ENCODE results near the gene BICC1. TPM values are rescaled to one million over a fixed set of nuclear protein-coding genes. Genes with fewer than 3 reads are reported as not detected.

BICC1 gene
- total and polyA plus RNA-seq, 2 experiments from 2014 or later = 6.4 to 13.2 TPM

GRCh38 chr10:58754469-58755339, 242.0 kb downstream of the BICC1 start:
- Histone ChIP-seq H3K4me1 (ENCODE audit: low read depth) (peaks cover 16% of the 10 kb centered on the region), H3K4me3 (no peak overlapping the region), H3K27ac (no peak overlapping the region), H3K9me3 (ENCODE audit: low read depth) (no peaks in the 10 kb centered on the region), H3K36me3 (no peaks in the 10 kb centered on the region), H3K27me3 (no peaks in the 10 kb centered on the region)
- TF ChIP-seq, protein P1, sequence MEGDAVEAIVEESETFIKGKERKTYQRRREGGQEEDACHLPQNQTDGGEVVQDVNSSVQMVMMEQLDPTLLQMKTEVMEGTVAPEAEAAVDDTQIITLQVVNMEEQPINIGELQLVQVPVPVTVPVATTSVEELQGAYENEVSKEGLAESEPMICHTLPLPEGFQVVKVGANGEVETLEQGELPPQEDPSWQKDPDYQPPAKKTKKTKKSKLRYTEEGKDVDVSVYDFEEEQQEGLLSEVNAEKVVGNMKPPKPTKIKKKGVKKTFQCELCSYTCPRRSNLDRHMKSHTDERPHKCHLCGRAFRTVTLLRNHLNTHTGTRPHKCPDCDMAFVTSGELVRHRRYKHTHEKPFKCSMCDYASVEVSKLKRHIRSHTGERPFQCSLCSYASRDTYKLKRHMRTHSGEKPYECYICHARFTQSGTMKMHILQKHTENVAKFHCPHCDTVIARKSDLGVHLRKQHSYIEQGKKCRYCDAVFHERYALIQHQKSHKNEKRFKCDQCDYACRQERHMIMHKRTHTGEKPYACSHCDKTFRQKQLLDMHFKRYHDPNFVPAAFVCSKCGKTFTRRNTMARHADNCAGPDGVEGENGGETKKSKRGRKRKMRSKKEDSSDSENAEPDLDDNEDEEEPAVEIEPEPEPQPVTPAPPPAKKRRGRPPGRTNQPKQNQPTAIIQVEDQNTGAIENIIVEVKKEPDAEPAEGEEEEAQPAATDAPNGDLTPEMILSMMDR (IDR thresholded peaks at IDR 0.05; ENCODE audit: low read depth, low read length) = no peak
- no peak for DNase-seq (ENCODE audit: low read depth in 1 of 2, low spot score in 1 of 2)

GRCh38 chr10:58755340-58755610, 242.6 kb downstream of the BICC1 start:
- DNase-seq (ENCODE audit: low read depth in 1 of 2, low spot score in 1 of 2) = no peak
- Histone ChIP-seq H3K36me3 (no peaks in the 10 kb centered on the region), H3K9me3 (ENCODE audit: low read depth) (no peaks in the 10 kb centered on the region), H3K4me1 (ENCODE audit: low read depth) (peaks cover 16% of the 10 kb centered on the region), H3K4me3 (no peak overlapping the region), H3K27ac (no peak overlapping the region), H3K27me3 (no peaks in the 10 kb centered on the region)
- TF ChIP-seq, protein P1 (IDR thresholded peaks at IDR 0.05; ENCODE audit: low read depth, low read length) = no peak

DNA sequence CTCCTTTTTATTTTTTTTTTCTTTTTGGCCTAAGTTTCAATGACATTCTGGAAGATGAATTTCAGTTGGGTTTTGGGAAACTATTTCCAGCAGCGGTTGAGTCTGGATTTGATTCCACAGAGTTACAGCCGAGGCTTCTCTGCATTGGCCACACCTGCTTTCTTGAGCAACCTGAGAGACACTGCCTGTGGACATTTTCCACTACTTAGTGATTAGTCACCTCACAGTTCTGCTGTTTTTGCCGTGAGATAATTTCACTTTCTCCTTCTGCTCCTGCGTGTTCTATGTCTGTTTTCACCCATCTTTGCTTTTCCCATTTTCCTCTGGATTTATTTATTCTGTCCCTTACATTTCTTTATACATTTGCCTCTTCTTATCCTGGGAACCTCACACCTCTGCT, 243.0 kb downstream of the BICC1 start:
- TF ChIP-seq, protein P1 (IDR thresholded peaks at IDR 0.05; ENCODE audit: low read depth, low read length) = no peak
- Histone ChIP-seq H3K36me3 (no peaks in the 10 kb centered on the region), H3K27me3 (no peaks in the 10 kb centered on the region), H3K9me3 (ENCODE audit: low read depth) (no peaks in the 10 kb centered on the region), H3K4me3 (no peak overlapping the region), H3K4me1 (ENCODE audit: low read depth) (peaks cover 16% of the 10 kb centered on the region), H3K27ac (no peak overlapping the region)
- peak in 1 of 2 donors; percentile 66 for DNase-seq (ENCODE audit: low read depth in 1 of 2, low spot score in 1 of 2)

GRCh38 chr10:58756130-58756719, 243.6 kb downstream of the BICC1 start:
- no peaks in the 10 kb centered on the region for H3K36me3 ChIP-seq
- H3K27ac ChIP-seq = no peak overlapping the region
- TF ChIP-seq, protein P1 (IDR thresholded peaks at IDR 0.05; ENCODE audit: low read depth, low read length) = no peak
- H3K27me3 ChIP-seq = no peaks in the 10 kb centered on the region
- H3K4me3 ChIP-seq = no peak overlapping the region
- peaks cover 16% of the 10 kb centered on the region for H3K4me1 ChIP-seq (ENCODE audit: low read depth)
- no peaks in the 10 kb centered on the region for H3K9me3 ChIP-seq (ENCODE audit: low read depth)
- peak in 1 of 2 donors; percentile 83 for DNase-seq (ENCODE audit: low read depth in 1 of 2, low spot score in 1 of 2)

DNA sequence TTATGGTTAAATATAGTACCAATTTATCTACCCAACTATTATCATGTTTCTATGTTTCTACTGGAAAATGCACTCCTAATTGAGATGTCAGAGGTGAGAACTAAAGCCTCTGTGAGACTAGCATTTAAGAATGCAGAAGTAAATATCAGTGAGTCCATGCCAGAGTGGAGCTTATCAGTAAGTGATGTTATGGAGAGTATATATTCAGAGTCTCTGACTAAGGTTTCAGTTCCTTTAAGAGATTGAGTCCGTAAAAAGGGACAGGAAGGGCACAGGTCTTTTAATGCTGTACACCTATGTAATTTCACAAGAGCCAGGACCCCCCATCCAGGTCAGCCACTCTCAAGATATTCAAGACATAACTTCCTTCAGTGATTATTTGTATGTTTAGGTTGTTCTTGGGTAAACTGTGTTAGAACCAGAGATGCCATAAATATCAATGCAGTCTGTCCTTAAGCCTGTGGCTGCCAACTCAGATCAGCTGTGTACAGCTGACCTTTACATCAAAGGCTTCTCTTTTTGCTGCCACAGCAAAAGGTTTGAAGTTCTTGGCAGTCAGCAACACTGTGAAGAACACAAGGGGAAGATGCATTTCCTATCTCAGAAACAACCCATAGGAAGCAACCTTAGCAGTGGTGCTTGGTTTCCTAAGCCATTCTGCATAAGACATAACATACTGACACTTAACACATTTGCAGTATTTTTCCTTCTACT, 244.8 kb downstream of the BICC1 start:
- H3K27ac ChIP-seq = peak overlapping the region; percentile 53
- no peak for DNase-seq (ENCODE audit: low read depth in 1 of 2, low spot score in 1 of 2)
- H3K36me3 ChIP-seq = no peaks in the 10 kb centered on the region
- no peaks in the 10 kb centered on the region for H3K9me3 ChIP-seq (ENCODE audit: low read depth)
- no peak overlapping the region for H3K4me3 ChIP-seq
- TF ChIP-seq, protein P1 (IDR thresholded peaks at IDR 0.05; ENCODE audit: low read depth, low read length) = no peak
- H3K4me1 ChIP-seq (ENCODE audit: low read depth) = peaks cover 16% of the 10 kb centered on the region
- no peaks in the 10 kb centered on the region for H3K27me3 ChIP-seq
